Osteocyte (in vitro differentiated cells): Measurements from ENCODE around the gene FRMD7. TPM values are rescaled to one million over a fixed set of nuclear protein-coding genes. Genes with fewer than 3 reads are reported as not detected.
A peak's percentile ranks its signal among the peaks of the same experiment; 100 is the strongest.
"Not testable (repeated sequence)": the region's sequence is repeated elsewhere in the genome, so short reads cannot be mapped to it uniquely, and the experiment has no call there.

Experiments used
- DNase-seq: peaks from one replicate; pipeline ENCODE4 v3.0.0; 2021; ENCODE audit warnings: mixed read lengths; ENCODE audit not compliant: unreplicated experiment; ENCODE audit errors: extremely low spot score
- H3K27ac Mint-ChIP-seq: one replicate; pipeline ENCODE4 v1.8.0; 2021; ENCODE audit warnings: mild to moderate bottlenecking, mixed read lengths; ENCODE audit not compliant: unreplicated experiment
- H3K27me3 Mint-ChIP-seq: one replicate; pipeline ENCODE4 v1.8.0; 2021; ENCODE audit warnings: mixed read lengths; ENCODE audit not compliant: unreplicated experiment
- H3K36me3 Mint-ChIP-seq: one replicate; pipeline ENCODE4 v1.8.0; 2021; ENCODE audit warnings: mixed read lengths; ENCODE audit not compliant: unreplicated experiment
- H3K4me1 Mint-ChIP-seq: one replicate; pipeline ENCODE4 v1.8.0; 2021; ENCODE audit warnings: mixed read lengths; ENCODE audit not compliant: unreplicated experiment
- H3K4me3 Mint-ChIP-seq: one replicate; pipeline ENCODE4 v1.8.0; 2021; ENCODE audit warnings: mild to moderate bottlenecking, moderate library complexity, mixed read lengths; ENCODE audit not compliant: unreplicated experiment
- H3K9me3 Mint-ChIP-seq: one replicate; pipeline ENCODE4 v1.8.0; 2021; ENCODE audit warnings: mixed read lengths; ENCODE audit not compliant: unreplicated experiment
- total RNA-seq: library from RNA; stranded (reverse); gene quantifications from 2 replicates; pipeline ENCODE4 v1.2.1, GENCODE V29; 2021
- TF ChIP-seq, protein P1 (sequence below): fragments of 200-600 bp; sonication (generic); IDR thresholded peaks from 2 replicates; pipeline ENCODE4 v1.5.0; 2021; ENCODE audit warnings: antibody characterized with exemption, mild to moderate bottlenecking, moderate library complexity

Gene FRMD7
- total RNA-seq, 1 donor from 2014 or later = 0.30 TPM

DNA sequence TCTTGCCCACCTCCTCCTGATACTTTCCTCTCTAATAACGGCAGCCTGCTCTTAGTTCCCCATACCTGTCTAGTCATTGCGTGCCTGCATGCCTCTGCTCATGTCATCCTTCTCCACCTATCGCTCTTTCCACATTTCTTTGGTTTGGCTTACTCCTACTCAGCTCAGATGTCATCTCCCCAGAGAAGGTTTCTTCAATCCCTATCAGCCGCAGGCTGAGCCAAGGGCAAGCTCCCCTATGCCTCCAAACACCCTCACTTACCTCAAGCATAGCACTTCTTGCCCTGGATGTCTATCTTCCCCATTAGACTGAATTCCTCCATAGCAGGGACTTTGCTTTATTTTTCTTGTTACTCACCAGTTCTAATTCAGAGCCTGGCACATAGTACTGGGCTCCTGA is 26.6 kb downstream of the FRMD7 start:
- no peak for DNase-seq
- no peaks in the 10 kb centered on the region for H3K9me3 Mint-ChIP-seq
- H3K27ac Mint-ChIP-seq = no peak overlapping the region
- no peak overlapping the region for H3K4me3 Mint-ChIP-seq
- H3K27me3 Mint-ChIP-seq = peaks cover 4% of the 10 kb centered on the region
- H3K4me1 Mint-ChIP-seq = no peaks in the 10 kb centered on the region
- TF ChIP-seq, protein P1, sequence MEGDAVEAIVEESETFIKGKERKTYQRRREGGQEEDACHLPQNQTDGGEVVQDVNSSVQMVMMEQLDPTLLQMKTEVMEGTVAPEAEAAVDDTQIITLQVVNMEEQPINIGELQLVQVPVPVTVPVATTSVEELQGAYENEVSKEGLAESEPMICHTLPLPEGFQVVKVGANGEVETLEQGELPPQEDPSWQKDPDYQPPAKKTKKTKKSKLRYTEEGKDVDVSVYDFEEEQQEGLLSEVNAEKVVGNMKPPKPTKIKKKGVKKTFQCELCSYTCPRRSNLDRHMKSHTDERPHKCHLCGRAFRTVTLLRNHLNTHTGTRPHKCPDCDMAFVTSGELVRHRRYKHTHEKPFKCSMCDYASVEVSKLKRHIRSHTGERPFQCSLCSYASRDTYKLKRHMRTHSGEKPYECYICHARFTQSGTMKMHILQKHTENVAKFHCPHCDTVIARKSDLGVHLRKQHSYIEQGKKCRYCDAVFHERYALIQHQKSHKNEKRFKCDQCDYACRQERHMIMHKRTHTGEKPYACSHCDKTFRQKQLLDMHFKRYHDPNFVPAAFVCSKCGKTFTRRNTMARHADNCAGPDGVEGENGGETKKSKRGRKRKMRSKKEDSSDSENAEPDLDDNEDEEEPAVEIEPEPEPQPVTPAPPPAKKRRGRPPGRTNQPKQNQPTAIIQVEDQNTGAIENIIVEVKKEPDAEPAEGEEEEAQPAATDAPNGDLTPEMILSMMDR = no peak
- H3K36me3 Mint-ChIP-seq = no peaks in the 10 kb centered on the region

DNA sequence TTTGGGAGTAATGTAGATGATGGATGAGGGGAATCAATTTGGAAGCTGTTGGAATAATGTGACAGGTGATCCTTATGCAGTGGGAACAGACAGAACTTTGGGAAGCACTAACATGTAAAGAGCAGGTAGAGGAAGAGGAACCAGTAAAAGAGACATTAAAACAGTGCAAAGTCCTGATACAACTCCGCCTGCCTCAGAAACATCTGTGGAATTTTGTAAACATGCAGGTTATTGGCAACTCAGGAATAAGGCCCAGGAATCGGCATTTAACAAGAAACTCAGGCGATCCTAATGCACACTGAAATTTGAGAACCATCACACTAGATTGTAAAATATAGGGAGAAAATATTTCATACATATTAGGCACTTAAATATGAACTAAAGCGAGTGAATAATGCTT is 29.1 kb downstream of the FRMD7 start:
- H3K27me3 Mint-ChIP-seq, H3K4me1 Mint-ChIP-seq, H3K9me3 Mint-ChIP-seq, H3K36me3 Mint-ChIP-seq, H3K27ac Mint-ChIP-seq, DNase-seq, H3K4me3 Mint-ChIP-seq: not testable (repeated sequence)

DNA sequence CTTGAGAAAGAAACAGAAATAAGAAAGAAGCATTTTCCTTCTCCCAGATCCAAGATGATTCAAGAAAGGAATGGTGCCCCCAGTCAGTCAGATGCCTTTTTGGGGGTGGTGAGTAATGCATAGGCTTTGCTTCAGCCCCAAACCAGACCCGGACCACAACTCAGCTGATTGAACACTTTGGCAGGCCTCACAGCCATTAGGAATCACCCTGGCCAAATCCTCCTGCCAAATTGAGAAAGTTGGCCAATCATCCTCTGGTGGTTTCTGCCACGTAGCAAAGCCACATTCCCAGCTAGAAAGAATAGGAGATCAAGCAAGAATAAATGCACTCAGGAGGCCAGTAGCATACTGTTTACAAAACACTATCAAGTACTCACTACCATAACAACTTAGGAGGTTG is 33.7 kb downstream of the FRMD7 start:
- no peaks in the 10 kb centered on the region for H3K9me3 Mint-ChIP-seq
- H3K27ac Mint-ChIP-seq = no peak overlapping the region
- peaks cover 4% of the 10 kb centered on the region for H3K27me3 Mint-ChIP-seq
- no peak for DNase-seq
- H3K4me3 Mint-ChIP-seq = no peak overlapping the region
- no peaks in the 10 kb centered on the region for H3K36me3 Mint-ChIP-seq
- peaks cover 5% of the 10 kb centered on the region for H3K4me1 Mint-ChIP-seq
- TF ChIP-seq, protein P1 = no peak

DNA sequence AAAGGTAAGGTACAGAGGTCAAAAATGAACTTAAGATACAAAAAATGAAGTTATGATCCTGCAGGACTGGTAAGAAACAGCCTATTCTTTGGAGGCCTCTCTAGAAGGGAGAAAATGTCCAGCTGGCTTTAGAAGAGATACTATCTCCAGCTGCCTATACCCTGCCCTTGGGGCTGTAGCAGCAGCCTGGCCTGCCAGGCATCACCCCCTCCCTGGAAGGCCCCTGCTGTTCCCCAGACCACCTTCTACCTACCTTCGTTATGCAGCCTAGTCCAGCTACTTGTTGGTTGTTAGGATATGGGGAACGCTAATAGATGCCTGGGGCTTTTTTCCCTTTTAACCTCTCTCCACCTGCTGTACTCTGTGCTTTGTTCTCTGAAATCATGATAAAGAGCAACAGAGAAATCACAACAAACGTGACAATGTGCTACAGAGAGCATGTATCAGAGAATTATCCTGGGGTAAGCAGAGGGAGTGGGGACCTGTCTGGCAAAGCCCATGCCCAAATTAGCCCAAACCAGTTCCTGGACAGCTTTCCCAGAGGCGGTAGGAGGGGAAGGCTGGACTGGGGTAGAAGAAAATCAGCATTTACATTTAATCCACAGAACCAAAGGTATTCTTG is 34.5 kb downstream of the FRMD7 start:
- Mint-ChIP-seq H3K4me1 (peaks cover 5% of the 10 kb centered on the region), H3K9me3 (no peaks in the 10 kb centered on the region), H3K36me3 (no peaks in the 10 kb centered on the region), H3K27me3 (peaks cover 2% of the 10 kb centered on the region), H3K4me3 (no peak overlapping the region), H3K27ac (no peak overlapping the region)
- TF ChIP-seq, protein P1 = no peak
- no peak for DNase-seq

DNA sequence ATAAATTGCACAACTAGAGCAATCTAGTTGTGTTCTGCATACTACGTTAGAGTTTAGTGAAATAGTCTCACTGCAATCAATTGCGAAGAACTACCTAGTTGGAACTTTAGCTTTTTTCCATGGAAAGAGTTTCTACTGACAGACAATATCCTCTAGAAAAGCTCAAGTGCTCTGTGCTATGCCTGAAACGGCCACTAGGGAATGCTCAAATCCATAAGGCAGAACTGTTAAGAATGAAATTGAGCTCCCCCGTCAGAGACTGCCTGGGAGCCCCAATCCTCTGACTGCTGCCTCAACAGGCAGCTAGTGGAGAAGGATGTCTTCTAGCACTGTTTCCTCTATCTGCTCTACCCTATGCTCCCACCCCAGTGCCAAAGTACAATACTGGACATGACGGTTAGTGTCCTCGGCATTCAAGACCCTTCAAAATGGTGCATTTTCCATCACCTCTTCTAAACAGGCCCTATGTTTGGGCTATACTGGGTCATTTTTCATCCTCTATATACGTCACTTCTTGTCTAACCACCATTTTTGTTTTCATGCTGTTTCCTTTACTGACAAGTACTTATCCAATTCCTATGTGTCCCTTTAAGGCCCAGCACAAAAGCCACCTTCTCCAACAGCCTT is 35.3 kb downstream of the FRMD7 start:
- DNase-seq = peak; percentile 86
- no peak overlapping the region for H3K4me3 Mint-ChIP-seq
- no peak overlapping the region for H3K27ac Mint-ChIP-seq
- no peaks in the 10 kb centered on the region for H3K9me3 Mint-ChIP-seq
- TF ChIP-seq, protein P1 = peak; percentile 95
- no peaks in the 10 kb centered on the region for H3K36me3 Mint-ChIP-seq
- H3K27me3 Mint-ChIP-seq = no peaks in the 10 kb centered on the region
- peaks cover 5% of the 10 kb centered on the region for H3K4me1 Mint-ChIP-seq
